ENCODE data around the gene FTO. TPM values are rescaled to one million over a fixed set of nuclear protein-coding genes. Genes with fewer than 3 reads are reported as not detected.
A peak's percentile ranks its signal among the peaks of the same experiment; 100 is the strongest.
"Not testable (repeated sequence)": the region's sequence is repeated elsewhere in the genome, so short reads cannot be mapped to it uniquely, and the experiment has no call there.

Gene FTO
- total RNA-seq, 6 experiments from 2014 or later, result 93.7 to 107 (median 105) TPM

- no peak for TF ChIP-seq CTCF (IDR thresholded peaks at IDR 0.05)
- H3K27ac Mint-ChIP-seq, result no peak overlapping the region
- peaks cover 28% of the 10 kb centered on the region for H3K4me1 Mint-ChIP-seq (ENCODE audit: low read depth)
- DNase-seq, result no peak
- H3K27me3 Mint-ChIP-seq (ENCODE audit: insufficient read depth), result peaks cover 2% of the 10 kb centered on the region
- peaks cover 41% of the 10 kb centered on the region for H3K36me3 Mint-ChIP-seq (ENCODE audit: low read depth)
- H3K9me3 Mint-ChIP-seq, result no peaks in the 10 kb centered on the region
- H3K4me3 Mint-ChIP-seq, result no peak overlapping the region
Observed at GRCh38 chr16:53888222-53888621, 184.3 kb downstream of the FTO start.

GRCh38 chr16:53890877-53891276 lies 186.9 kb downstream of the FTO start:
- Mint-ChIP-seq H3K4me1 (ENCODE audit: low read depth) (peaks cover 39% of the 10 kb centered on the region), H3K36me3 (ENCODE audit: low read depth) (peaks cover 19% of the 10 kb centered on the region)
- not testable (repeated sequence) for DNase-seq; H3K27ac Mint-ChIP-seq; H3K9me3 Mint-ChIP-seq; H3K4me3 Mint-ChIP-seq; H3K27me3 Mint-ChIP-seq (ENCODE audit: insufficient read depth)

GRCh38 chr16:53891409-53892139 lies 187.6 kb downstream of the FTO start:
- Mint-ChIP-seq H3K36me3 (ENCODE audit: low read depth) (peaks cover 12% of the 10 kb centered on the region), H3K4me1 (ENCODE audit: low read depth) (peaks cover 39% of the 10 kb centered on the region)
- no peak for TF ChIP-seq CTCF (IDR thresholded peaks at IDR 0.05)

GRCh38 chr16:53892155-53892554 lies 188.2 kb downstream of the FTO start:
- H3K27ac Mint-ChIP-seq, result peak overlapping the region; percentile 75
- peaks cover 39% of the 10 kb centered on the region for H3K4me1 Mint-ChIP-seq (ENCODE audit: low read depth)
- DNase-seq, result peak; percentile 60
- no peak overlapping the region for H3K4me3 Mint-ChIP-seq
- TF ChIP-seq CTCF (IDR thresholded peaks at IDR 0.05), result peak; percentile 90
- peaks cover 2% of the 10 kb centered on the region; the same call in 1 of the 2 replicates for H3K27me3 Mint-ChIP-seq (ENCODE audit: insufficient read depth)
- peaks cover 10% of the 10 kb centered on the region for H3K36me3 Mint-ChIP-seq (ENCODE audit: low read depth)
- H3K9me3 Mint-ChIP-seq, result no peaks in the 10 kb centered on the region

More at GRCh38 chr16:53891409-53892139, 187.6 kb downstream of the FTO start:
- H3K27ac Mint-ChIP-seq, result peak overlapping the region; percentile 75
- H3K27me3 Mint-ChIP-seq (ENCODE audit: insufficient read depth), result peaks cover 2% of the 10 kb centered on the region; the same call in 1 of the 2 replicates
- no peak for DNase-seq
- no peak overlapping the region for H3K4me3 Mint-ChIP-seq
- no peaks in the 10 kb centered on the region for H3K9me3 Mint-ChIP-seq

GRCh38 chr16:53893731-53894435 lies 189.9 kb downstream of the FTO start:
- Mint-ChIP-seq H3K4me1 (ENCODE audit: low read depth) (peaks cover 42% of the 10 kb centered on the region), H3K36me3 (ENCODE audit: low read depth) (peaks cover 12% of the 10 kb centered on the region; the same call in 1 of the 2 replicates), H3K27me3 (ENCODE audit: insufficient read depth) (peaks cover 2% of the 10 kb centered on the region; the same call in 1 of the 2 replicates), H3K4me3 (peak overlapping the region; percentile 73), H3K27ac (peak overlapping the region; percentile 74), H3K9me3 (no peaks in the 10 kb centered on the region)
- DNase-seq, result peak; percentile 79
- no peak for TF ChIP-seq CTCF (IDR thresholded peaks at IDR 0.05)

- Mint-ChIP-seq H3K4me1 (ENCODE audit: low read depth) (peaks cover 50% of the 10 kb centered on the region), H3K27me3 (ENCODE audit: insufficient read depth) (peaks cover 2% of the 10 kb centered on the region; the same call in 1 of the 2 replicates), H3K36me3 (ENCODE audit: low read depth) (0 out of 2 replicates have a peak, but pooled peaks cover 8% of the 10 kb centered on the region), H3K4me3 (peak overlapping the region; percentile 73), H3K27ac (peak overlapping the region; percentile 74; the same call in 1 of the 2 replicates), H3K9me3 (no peaks in the 10 kb centered on the region)
- no peak for DNase-seq
- no peak for TF ChIP-seq CTCF (IDR thresholded peaks at IDR 0.05)
Observed at GRCh38 chr16:53894686-53895085, 190.7 kb downstream of the FTO start.

All from HFFc6 (cell line).